ENCODE results near the gene NTN3. TPM values are rescaled to one million over a fixed set of nuclear protein-coding genes. Genes with fewer than 3 reads are reported as not detected.

NTN3 gene
- polyA plus RNA-seq, 1 donor = 0.75 TPM

GRCh38 chr16:2487517-2487842 lies 16.4 kb downstream of the NTN3 start:
- Histone ChIP-seq H3K27me3 (ENCODE audit: control insufficient read depth, insufficient read depth, low read length) (no peaks in the 10 kb centered on the region), H3K4me3 (ENCODE audit: low read length) (no peak overlapping the region), H3K27ac (ENCODE audit: low read length) (no peak overlapping the region), H3K9me3 (ENCODE audit: control insufficient read depth, low read depth, low read length) (no peaks in the 10 kb centered on the region), H3K4me1 (ENCODE audit: control insufficient read depth, insufficient read depth, low read length) (peaks cover 34% of the 10 kb centered on the region), H3K36me3 (ENCODE audit: control insufficient read depth, insufficient read depth, low read length) (peaks cover 11% of the 10 kb centered on the region)
- no CpG with 5 or more reads among the region's 8 CpGs for WGBS (ENCODE audit: insufficient coverage, low lambda C conversion rate)
- DNase-seq = no peak

- no peaks in the 10 kb centered on the region for H3K9me3 ChIP-seq (ENCODE audit: control insufficient read depth, low read depth, low read length)
- H3K36me3 ChIP-seq (ENCODE audit: control insufficient read depth, insufficient read depth, low read length) = peaks cover 11% of the 10 kb centered on the region
- H3K27me3 ChIP-seq (ENCODE audit: control insufficient read depth, insufficient read depth, low read length) = no peaks in the 10 kb centered on the region
- peaks cover 35% of the 10 kb centered on the region for H3K4me1 ChIP-seq (ENCODE audit: control insufficient read depth, insufficient read depth, low read length)
- no peak for DNase-seq
- H3K27ac ChIP-seq (ENCODE audit: low read length) = no peak overlapping the region
- no CpG with 5 or more reads among the region's 15 CpGs for WGBS (ENCODE audit: insufficient coverage, low lambda C conversion rate)
- no peak overlapping the region for H3K4me3 ChIP-seq (ENCODE audit: low read length)
Observed at GRCh38 chr16:2487903-2488531, 16.9 kb downstream of the NTN3 start.

- Histone ChIP-seq H3K36me3 (ENCODE audit: control insufficient read depth, insufficient read depth, low read length) (peaks cover 16% of the 10 kb centered on the region), H3K27me3 (ENCODE audit: control insufficient read depth, insufficient read depth, low read length) (no peaks in the 10 kb centered on the region), H3K4me3 (ENCODE audit: low read length) (no peak overlapping the region), H3K27ac (ENCODE audit: low read length) (no peak overlapping the region), H3K9me3 (ENCODE audit: control insufficient read depth, low read depth, low read length) (no peaks in the 10 kb centered on the region), H3K4me1 (ENCODE audit: control insufficient read depth, insufficient read depth, low read length) (peaks cover 27% of the 10 kb centered on the region)
- DNase-seq = no peak
- no CpG with 5 or more reads among the region's 16 CpGs for WGBS (ENCODE audit: insufficient coverage, low lambda C conversion rate)
Observed at GRCh38 chr16:2489581-2489980, 18.5 kb downstream of the NTN3 start.

- DNase-seq = no peak
- no CpG with 5 or more reads among the region's 23 CpGs for WGBS (ENCODE audit: insufficient coverage, low lambda C conversion rate)
- Histone ChIP-seq H3K27ac (ENCODE audit: low read length) (no peak overlapping the region), H3K4me3 (ENCODE audit: low read length) (no peak overlapping the region), H3K27me3 (ENCODE audit: control insufficient read depth, insufficient read depth, low read length) (no peaks in the 10 kb centered on the region), H3K36me3 (ENCODE audit: control insufficient read depth, insufficient read depth, low read length) (peaks cover 16% of the 10 kb centered on the region), H3K9me3 (ENCODE audit: control insufficient read depth, low read depth, low read length) (no peaks in the 10 kb centered on the region), H3K4me1 (ENCODE audit: control insufficient read depth, insufficient read depth, low read length) (peaks cover 18% of the 10 kb centered on the region)
Observed at GRCh38 chr16:2490190-2491105, 19.4 kb downstream of the NTN3 start.

- Histone ChIP-seq H3K36me3 (ENCODE audit: control insufficient read depth, insufficient read depth, low read length) (peaks cover 25% of the 10 kb centered on the region), H3K27me3 (ENCODE audit: control insufficient read depth, insufficient read depth, low read length) (no peaks in the 10 kb centered on the region), H3K4me1 (ENCODE audit: control insufficient read depth, insufficient read depth, low read length) (peaks cover 13% of the 10 kb centered on the region), H3K4me3 (ENCODE audit: low read length) (no peak overlapping the region), H3K9me3 (ENCODE audit: control insufficient read depth, low read depth, low read length) (no peaks in the 10 kb centered on the region), H3K27ac (ENCODE audit: low read length) (no peak overlapping the region)
- peak in 1 of 2 donors; percentile 34 for DNase-seq
- no CpG with 5 or more reads among the region's 13 CpGs for WGBS (ENCODE audit: insufficient coverage, low lambda C conversion rate)
Observed at GRCh38 chr16:2492292-2492691, 21.2 kb downstream of the NTN3 start.

GRCh38 chr16:2493605-2494004 lies 22.5 kb downstream of the NTN3 start:
- DNase-seq = no peak
- no CpG with 5 or more reads among the region's 6 CpGs for WGBS (ENCODE audit: insufficient coverage, low lambda C conversion rate)
- Histone ChIP-seq H3K4me3 (ENCODE audit: low read length) (no peak overlapping the region), H3K9me3 (ENCODE audit: control insufficient read depth, low read depth, low read length) (no peaks in the 10 kb centered on the region), H3K36me3 (ENCODE audit: control insufficient read depth, insufficient read depth, low read length) (peaks cover 37% of the 10 kb centered on the region), H3K27ac (ENCODE audit: low read length) (no peak overlapping the region), H3K4me1 (ENCODE audit: control insufficient read depth, insufficient read depth, low read length) (peaks cover 13% of the 10 kb centered on the region), H3K27me3 (ENCODE audit: control insufficient read depth, insufficient read depth, low read length) (no peaks in the 10 kb centered on the region)

- Histone ChIP-seq H3K4me1 (ENCODE audit: control insufficient read depth, insufficient read depth, low read length) (peaks cover 13% of the 10 kb centered on the region), H3K36me3 (ENCODE audit: control insufficient read depth, insufficient read depth, low read length) (peaks cover 44% of the 10 kb centered on the region), H3K9me3 (ENCODE audit: control insufficient read depth, low read depth, low read length) (no peaks in the 10 kb centered on the region), H3K4me3 (ENCODE audit: low read length) (no peak overlapping the region), H3K27ac (ENCODE audit: low read length) (no peak overlapping the region), H3K27me3 (ENCODE audit: control insufficient read depth, insufficient read depth, low read length) (no peaks in the 10 kb centered on the region)
- no CpG with 5 or more reads among the region's 5 CpGs for WGBS (ENCODE audit: insufficient coverage, low lambda C conversion rate)
- DNase-seq = no peak
Observed at GRCh38 chr16:2494616-2495015, 23.5 kb downstream of the NTN3 start.

- Histone ChIP-seq H3K4me3 (ENCODE audit: low read length) (no peak overlapping the region), H3K27me3 (ENCODE audit: control insufficient read depth, insufficient read depth, low read length) (no peaks in the 10 kb centered on the region), H3K36me3 (ENCODE audit: control insufficient read depth, insufficient read depth, low read length) (peaks cover 45% of the 10 kb centered on the region), H3K4me1 (ENCODE audit: control insufficient read depth, insufficient read depth, low read length) (peaks cover 13% of the 10 kb centered on the region), H3K9me3 (ENCODE audit: control insufficient read depth, low read depth, low read length) (no peaks in the 10 kb centered on the region), H3K27ac (ENCODE audit: low read length) (no peak overlapping the region)
- WGBS (ENCODE audit: insufficient coverage, low lambda C conversion rate) = no CpG with 5 or more reads among the region's 5 CpGs
- DNase-seq = no peak
Observed at GRCh38 chr16:2495041-2495440, 23.9 kb downstream of the NTN3 start.

GRCh38 chr16:2496223-2497115 lies 25.4 kb downstream of the NTN3 start:
- DNase-seq = no peak
- Histone ChIP-seq H3K4me1 (ENCODE audit: control insufficient read depth, insufficient read depth, low read length) (peaks cover 18% of the 10 kb centered on the region), H3K36me3 (ENCODE audit: control insufficient read depth, insufficient read depth, low read length) (peaks cover 37% of the 10 kb centered on the region), H3K27me3 (ENCODE audit: control insufficient read depth, insufficient read depth, low read length) (no peaks in the 10 kb centered on the region), H3K4me3 (ENCODE audit: low read length) (no peak overlapping the region), H3K27ac (ENCODE audit: low read length) (no peak overlapping the region), H3K9me3 (ENCODE audit: control insufficient read depth, low read depth, low read length) (no peaks in the 10 kb centered on the region)
- WGBS (ENCODE audit: insufficient coverage, low lambda C conversion rate) = no CpG with 5 or more reads among the region's 62 CpGs

- H3K9me3 ChIP-seq (ENCODE audit: control insufficient read depth, low read depth, low read length) = no peaks in the 10 kb centered on the region
- no peaks in the 10 kb centered on the region for H3K27me3 ChIP-seq (ENCODE audit: control insufficient read depth, insufficient read depth, low read length)
- no peak overlapping the region for H3K4me3 ChIP-seq (ENCODE audit: low read length)
- WGBS (ENCODE audit: insufficient coverage, low lambda C conversion rate) = no CpG with 5 or more reads among the region's 21 CpGs
- H3K27ac ChIP-seq (ENCODE audit: low read length) = no peak overlapping the region
- peaks cover 19% of the 10 kb centered on the region for H3K4me1 ChIP-seq (ENCODE audit: control insufficient read depth, insufficient read depth, low read length)
- DNase-seq = no peak
- H3K36me3 ChIP-seq (ENCODE audit: control insufficient read depth, insufficient read depth, low read length) = peaks cover 37% of the 10 kb centered on the region
Observed at GRCh38 chr16:2497116-2497630, 26.1 kb downstream of the NTN3 start.
